Progenitor cell of endocrine pancreas (in vitro differentiated cells): ENCODE measurements around the gene TTC4. TPM values are rescaled to one million over a fixed set of nuclear protein-coding genes. Genes with fewer than 3 reads are reported as not detected.

Experiments used
- DNase-seq: peaks from one replicate; pipeline ENCODE4 v3.0.0; 2021; ENCODE audit warnings: low spot score; ENCODE audit not compliant: unreplicated experiment
- H3K27ac Mint-ChIP-seq: 2 replicates; pipeline ENCODE4 v1.8.0; 2021; ENCODE audit warnings: mild to moderate bottlenecking, moderate library complexity, mixed read lengths
- H3K27me3 Mint-ChIP-seq: 2 replicates; pipeline ENCODE4 v1.8.0; 2021; ENCODE audit warnings: mixed read lengths
- H3K36me3 Mint-ChIP-seq: 2 replicates; pipeline ENCODE4 v1.8.0; 2022; ENCODE audit warnings: mixed read lengths; ENCODE audit not compliant: insufficient read depth
- H3K4me1 Mint-ChIP-seq: 2 replicates; pipeline ENCODE4 v1.8.0; 2021; ENCODE audit warnings: low read depth, mixed read lengths
- H3K4me3 Mint-ChIP-seq: 2 replicates; pipeline ENCODE4 v1.8.0; 2021; ENCODE audit warnings: low read depth, mild to moderate bottlenecking, moderate library complexity, mixed read lengths
- H3K9me3 Mint-ChIP-seq: 2 replicates; pipeline ENCODE4 v1.8.0; 2021; ENCODE audit warnings: low read depth, mixed read lengths
- total RNA-seq: library from RNA; stranded (reverse); gene quantifications from 2 replicates; pipeline ENCODE4 v1.2.1, GENCODE V29; 2021
- TF ChIP-seq, protein P1 (sequence below): fragments of 200-600 bp; sonication (generic); IDR thresholded peaks from one replicate; pipeline ENCODE4 v1.5.0; 2021; ENCODE audit warnings: antibody characterized with exemption, mild to moderate bottlenecking; ENCODE audit not compliant: unreplicated experiment

Gene TTC4
- total RNA-seq, 1 donor from 2014 or later = 24.0 TPM

GRCh38 chr1:54751426-54751825 is 35.8 kb downstream of the TTC4 start:
- Mint-ChIP-seq H3K27me3 (peaks cover 6% of the 10 kb centered on the region), H3K36me3 (peaks cover 2% of the 10 kb centered on the region), H3K27ac (no peak overlapping the region), H3K4me1 (no peaks in the 10 kb centered on the region), H3K4me3 (no peak overlapping the region), H3K9me3 (no peaks in the 10 kb centered on the region)
- TF ChIP-seq, protein P1, sequence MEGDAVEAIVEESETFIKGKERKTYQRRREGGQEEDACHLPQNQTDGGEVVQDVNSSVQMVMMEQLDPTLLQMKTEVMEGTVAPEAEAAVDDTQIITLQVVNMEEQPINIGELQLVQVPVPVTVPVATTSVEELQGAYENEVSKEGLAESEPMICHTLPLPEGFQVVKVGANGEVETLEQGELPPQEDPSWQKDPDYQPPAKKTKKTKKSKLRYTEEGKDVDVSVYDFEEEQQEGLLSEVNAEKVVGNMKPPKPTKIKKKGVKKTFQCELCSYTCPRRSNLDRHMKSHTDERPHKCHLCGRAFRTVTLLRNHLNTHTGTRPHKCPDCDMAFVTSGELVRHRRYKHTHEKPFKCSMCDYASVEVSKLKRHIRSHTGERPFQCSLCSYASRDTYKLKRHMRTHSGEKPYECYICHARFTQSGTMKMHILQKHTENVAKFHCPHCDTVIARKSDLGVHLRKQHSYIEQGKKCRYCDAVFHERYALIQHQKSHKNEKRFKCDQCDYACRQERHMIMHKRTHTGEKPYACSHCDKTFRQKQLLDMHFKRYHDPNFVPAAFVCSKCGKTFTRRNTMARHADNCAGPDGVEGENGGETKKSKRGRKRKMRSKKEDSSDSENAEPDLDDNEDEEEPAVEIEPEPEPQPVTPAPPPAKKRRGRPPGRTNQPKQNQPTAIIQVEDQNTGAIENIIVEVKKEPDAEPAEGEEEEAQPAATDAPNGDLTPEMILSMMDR = no peak
- DNase-seq = no peak

GRCh38 chr1:54754045-54754444 is 38.4 kb downstream of the TTC4 start:
- TF ChIP-seq, protein P1 = no peak
- H3K4me3 Mint-ChIP-seq = no peak overlapping the region
- no peaks in the 10 kb centered on the region for H3K9me3 Mint-ChIP-seq
- no peaks in the 10 kb centered on the region for H3K4me1 Mint-ChIP-seq
- H3K36me3 Mint-ChIP-seq = peaks cover 2% of the 10 kb centered on the region
- H3K27ac Mint-ChIP-seq = no peak overlapping the region
- DNase-seq = no peak
- peaks cover 3% of the 10 kb centered on the region for H3K27me3 Mint-ChIP-seq

DNA sequence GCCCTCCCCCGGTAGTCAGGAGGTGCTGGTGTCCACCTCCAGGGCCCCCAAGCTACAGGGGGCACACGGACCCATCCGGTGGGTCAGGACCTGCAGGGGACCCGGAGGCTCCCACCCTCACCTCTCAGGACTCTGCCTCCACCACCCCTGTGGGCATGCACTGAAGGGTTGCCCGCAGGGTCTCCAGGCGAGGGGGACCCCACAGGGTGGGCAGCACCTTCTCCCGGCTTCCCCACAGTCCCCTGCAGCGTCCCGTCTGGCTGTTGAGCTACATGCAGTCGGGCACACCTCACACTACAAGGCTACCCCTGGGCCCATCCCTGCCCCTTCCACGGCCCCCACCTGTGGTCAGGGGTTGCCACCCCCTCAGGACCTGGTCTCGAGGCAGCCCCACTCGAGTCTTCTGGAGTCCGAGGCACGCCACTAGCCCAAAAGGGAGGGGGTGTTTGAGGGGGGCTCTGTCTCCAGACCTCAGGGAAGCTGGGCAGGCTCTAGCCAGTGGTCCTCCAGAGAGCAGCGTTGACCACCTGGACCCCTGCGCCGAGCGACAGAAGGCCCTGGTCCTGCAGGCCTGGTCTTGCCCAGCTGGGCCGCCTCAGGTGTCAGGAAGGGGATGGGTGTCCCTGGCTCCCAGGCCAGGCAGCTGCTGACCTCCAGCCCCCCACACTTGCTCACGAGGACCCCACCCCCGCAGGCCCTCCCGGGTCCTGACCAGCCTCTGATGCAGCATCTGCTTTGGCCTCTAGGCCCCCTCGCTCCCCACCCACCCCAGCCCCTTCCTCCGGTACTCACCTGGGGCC is 39.0 kb downstream of the TTC4 start:
- Mint-ChIP-seq H3K27ac (no peak overlapping the region), H3K9me3 (no peaks in the 10 kb centered on the region), H3K36me3 (peaks cover 2% of the 10 kb centered on the region), H3K4me3 (no peak overlapping the region), H3K4me1 (no peaks in the 10 kb centered on the region), H3K27me3 (peaks cover 2% of the 10 kb centered on the region)
- TF ChIP-seq, protein P1 = no peak
- no peak for DNase-seq

GRCh38 chr1:54757833-54758232 is 42.2 kb downstream of the TTC4 start:
- no peaks in the 10 kb centered on the region for H3K27me3 Mint-ChIP-seq
- H3K27ac Mint-ChIP-seq = no peak overlapping the region
- DNase-seq = no peak
- no peaks in the 10 kb centered on the region for H3K9me3 Mint-ChIP-seq
- TF ChIP-seq, protein P1 = no peak
- peaks cover under 1% of the 10 kb centered on the region for H3K4me1 Mint-ChIP-seq
- H3K4me3 Mint-ChIP-seq = no peak overlapping the region
- peaks cover 2% of the 10 kb centered on the region for H3K36me3 Mint-ChIP-seq

- TF ChIP-seq, protein P1 = no peak
- DNase-seq = no peak
- Mint-ChIP-seq H3K27ac (peak overlapping the region; percentile 23), H3K9me3 (no peaks in the 10 kb centered on the region), H3K36me3 (peaks cover 2% of the 10 kb centered on the region), H3K4me1 (peaks cover 9% of the 10 kb centered on the region), H3K27me3 (no peaks in the 10 kb centered on the region), H3K4me3 (no peak overlapping the region)
Measured at GRCh38 chr1:54758678-54759348, 43.2 kb downstream of the TTC4 start.
